ENCODE results near the gene EVC2. TPM values are rescaled to one million over a fixed set of nuclear protein-coding genes. Genes with fewer than 3 reads are reported as not detected.

EVC2 gene
- total and polyA plus RNA-seq, 2 donors (not counting 1 experiment from before 2014, with no cell fraction given), result 1.1 TPM; not detected in 1

DNA sequence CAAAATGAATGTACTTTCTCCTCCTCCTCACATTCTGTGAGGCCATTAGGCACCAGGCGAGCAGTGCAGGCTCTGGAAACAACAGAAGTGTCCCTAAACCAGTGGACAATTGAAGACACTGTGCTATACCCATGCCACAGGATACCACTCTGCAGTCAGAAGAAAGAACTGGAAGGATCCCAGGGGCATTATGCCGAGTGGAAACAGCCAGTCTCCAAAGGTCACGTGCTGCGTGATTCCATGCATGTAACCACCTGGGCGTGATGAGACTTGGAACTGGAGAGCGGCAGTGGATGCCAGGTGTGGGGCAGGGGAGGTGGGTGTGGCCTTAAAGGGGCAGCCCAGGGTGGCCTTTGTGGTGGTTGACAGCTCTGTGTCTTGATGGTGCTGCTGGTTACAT, 139.4 kb downstream of the EVC2 start:
- no peaks in the 10 kb centered on the region for H3K36me3 ChIP-seq (replicated peaks in 1 of 2; ENCODE audit: control extremely low read depth in 1 of 2, control insufficient read depth in 1 of 2, extremely low read depth in 1 of 2, insufficient read depth in 2 of 2, low read length in 1 of 2)
- intact Hi-C loops (cut with micrococcal nuclease), result no loop called here
- H3K9ac ChIP-seq (ENCODE audit: low read length), result no peak overlapping the region
- no peaks in the 10 kb centered on the region for H3K27me3 Mint-ChIP-seq
- H3K27ac Mint-ChIP-seq, result no peak overlapping the region
- H3K27me3 ChIP-seq (replicated peaks in 1 of 4; ENCODE audit: control extremely low read depth in 1 of 4, control insufficient read depth in 3 of 4, insufficient read depth in 4 of 4, low read length in 3 of 4), result no peaks in the 10 kb centered on the region
- ChIA-PET CTCF (no interaction called here), POLR2A (no interaction called here)
- ATAC-seq (ENCODE audit: low read depth), result no peak
- no peak for DNase-seq
- TF ChIP-seq, protein P1, sequence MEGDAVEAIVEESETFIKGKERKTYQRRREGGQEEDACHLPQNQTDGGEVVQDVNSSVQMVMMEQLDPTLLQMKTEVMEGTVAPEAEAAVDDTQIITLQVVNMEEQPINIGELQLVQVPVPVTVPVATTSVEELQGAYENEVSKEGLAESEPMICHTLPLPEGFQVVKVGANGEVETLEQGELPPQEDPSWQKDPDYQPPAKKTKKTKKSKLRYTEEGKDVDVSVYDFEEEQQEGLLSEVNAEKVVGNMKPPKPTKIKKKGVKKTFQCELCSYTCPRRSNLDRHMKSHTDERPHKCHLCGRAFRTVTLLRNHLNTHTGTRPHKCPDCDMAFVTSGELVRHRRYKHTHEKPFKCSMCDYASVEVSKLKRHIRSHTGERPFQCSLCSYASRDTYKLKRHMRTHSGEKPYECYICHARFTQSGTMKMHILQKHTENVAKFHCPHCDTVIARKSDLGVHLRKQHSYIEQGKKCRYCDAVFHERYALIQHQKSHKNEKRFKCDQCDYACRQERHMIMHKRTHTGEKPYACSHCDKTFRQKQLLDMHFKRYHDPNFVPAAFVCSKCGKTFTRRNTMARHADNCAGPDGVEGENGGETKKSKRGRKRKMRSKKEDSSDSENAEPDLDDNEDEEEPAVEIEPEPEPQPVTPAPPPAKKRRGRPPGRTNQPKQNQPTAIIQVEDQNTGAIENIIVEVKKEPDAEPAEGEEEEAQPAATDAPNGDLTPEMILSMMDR (IDR thresholded peaks at IDR 0.05), result no peak
- no peak for TF ChIP-seq EZH2 (IDR thresholded peaks at IDR 0.05; ENCODE audit: borderline replicate concordance, insufficient read depth, low read depth, low read length, poor library complexity, severe bottlenecking)
- no peak overlapping the region for H3K27ac ChIP-seq (ENCODE audit: low read length in 2 of 2)
- no peak overlapping the region for H2AFZ ChIP-seq (ENCODE audit: insufficient read depth, low read depth, low read length, poor library complexity, severe bottlenecking)
- H3K4me3 ChIP-seq (ENCODE audit: control extremely low read depth in 1 of 5, extremely low read depth in 1 of 5, insufficient read depth in 1 of 5, low read depth in 2 of 5, low read length in 4 of 5), result no peak overlapping the region
- H3K9me3 ChIP-seq (ENCODE audit: control extremely low read depth in 1 of 3, control insufficient read depth in 2 of 3, insufficient read depth in 1 of 3, low read length in 2 of 3), result peaks cover 0 to 12% (median 0%) of the 10 kb centered on the region in 3 donors
- no peaks in the 10 kb centered on the region for H3K9me3 Mint-ChIP-seq (ENCODE audit: insufficient read depth)
- H3K4me2 ChIP-seq (replicated peaks; ENCODE audit: low read depth, low read length, poor library complexity, severe bottlenecking), result no peak overlapping the region
- no peaks in the 10 kb centered on the region for H3K4me1 ChIP-seq (ENCODE audit: control insufficient read depth in 2 of 2, insufficient read depth in 2 of 2, low read length in 2 of 2)
- WGBS (ENCODE audit: insufficient coverage), result 96% methylated on average over 6 of the region's 6 CpGs
- H4K20me1 ChIP-seq (ENCODE audit: control insufficient read depth, insufficient read depth, low read length, poor library complexity, severe bottlenecking), result no peaks in the 10 kb centered on the region
- H3K4me1 Mint-ChIP-seq, result no peaks in the 10 kb centered on the region
- no peaks in the 10 kb centered on the region for H3K79me2 ChIP-seq (ENCODE audit: control insufficient read depth, insufficient read depth, low read length)
- no peak overlapping the region for H3K4me3 Mint-ChIP-seq

DNA sequence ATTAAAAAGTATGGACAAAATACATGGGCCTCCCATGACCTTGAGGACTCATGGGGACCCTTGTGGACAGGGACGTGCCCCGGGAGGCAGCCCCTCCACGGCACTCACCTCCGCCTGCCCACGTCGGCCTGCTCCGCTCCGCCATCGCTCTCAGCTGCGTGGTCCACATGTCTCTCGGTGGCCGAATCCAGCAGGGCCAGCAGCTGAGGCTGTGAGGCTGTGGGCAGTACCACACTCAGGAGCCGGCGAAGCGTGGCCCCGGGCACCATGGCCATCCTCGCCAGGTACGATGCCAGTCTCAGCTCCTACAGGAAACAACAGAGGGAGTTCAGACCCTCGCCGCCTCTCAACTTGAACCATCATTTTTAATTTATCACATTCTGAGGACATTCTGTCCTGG, 140.0 kb downstream of the EVC2 start:
- Histone ChIP-seq H3K27me3 (replicated peaks in 1 of 4; ENCODE audit: control extremely low read depth in 1 of 4, control insufficient read depth in 3 of 4, insufficient read depth in 4 of 4, low read length in 3 of 4) (no peaks in the 10 kb centered on the region), H3K4me1 (ENCODE audit: control insufficient read depth in 2 of 2, insufficient read depth in 2 of 2, low read length in 2 of 2) (no peaks in the 10 kb centered on the region)
- WGBS (ENCODE audit: insufficient coverage), result over 99% methylated on average over 17 of the region's 20 CpGs

More for the DNA sequence above, 140.0 kb downstream of the EVC2 start:
- no peak overlapping the region for H3K4me2 ChIP-seq (replicated peaks; ENCODE audit: low read depth, low read length, poor library complexity, severe bottlenecking)
- no peaks in the 10 kb centered on the region for H3K36me3 ChIP-seq (replicated peaks in 1 of 2; ENCODE audit: control extremely low read depth in 1 of 2, control insufficient read depth in 1 of 2, extremely low read depth in 1 of 2, insufficient read depth in 2 of 2, low read length in 1 of 2)
- no peaks in the 10 kb centered on the region for H3K79me2 ChIP-seq (ENCODE audit: control insufficient read depth, insufficient read depth, low read length)
- Mint-ChIP-seq H3K27me3 (no peaks in the 10 kb centered on the region), H3K4me3 (no peak overlapping the region), H3K27ac (no peak overlapping the region), H3K4me1 (no peaks in the 10 kb centered on the region), H3K9me3 (ENCODE audit: insufficient read depth) (no peaks in the 10 kb centered on the region)
- no peak overlapping the region for H3K9ac ChIP-seq (ENCODE audit: low read length)
- no peaks in the 10 kb centered on the region for H4K20me1 ChIP-seq (ENCODE audit: control insufficient read depth, insufficient read depth, low read length, poor library complexity, severe bottlenecking)
- no peak overlapping the region for H2AFZ ChIP-seq (ENCODE audit: insufficient read depth, low read depth, low read length, poor library complexity, severe bottlenecking)
- TF ChIP-seq EZH2 (IDR thresholded peaks at IDR 0.05; ENCODE audit: borderline replicate concordance, insufficient read depth, low read depth, low read length, poor library complexity, severe bottlenecking), result no peak
- TF ChIP-seq, protein P1 (IDR thresholded peaks at IDR 0.05), result no peak
- no peak overlapping the region for H3K4me3 ChIP-seq (ENCODE audit: control extremely low read depth in 1 of 5, extremely low read depth in 1 of 5, insufficient read depth in 1 of 5, low read depth in 2 of 5, low read length in 4 of 5)
- no peak for DNase-seq
- POLR2A ChIA-PET, result no interaction called here
- H3K9me3 ChIP-seq (ENCODE audit: control extremely low read depth in 1 of 3, control insufficient read depth in 2 of 3, insufficient read depth in 1 of 3, low read length in 2 of 3), result peaks cover 0 to 14% (median 0%) of the 10 kb centered on the region in 3 donors
- no peak for ATAC-seq (ENCODE audit: low read depth)
- intact Hi-C loops (cut with micrococcal nuclease), result no loop called here
- H3K27ac ChIP-seq (ENCODE audit: low read length in 2 of 2), result no peak overlapping the region
- CTCF ChIA-PET, result no interaction called here
